Glomerular endothelial cell (primary cell): ENCODE measurements around the gene NEMF. TPM values are rescaled to one million over a fixed set of nuclear protein-coding genes. Genes with fewer than 3 reads are reported as not detected.
"Not testable (repeated sequence)": the region's sequence is repeated elsewhere in the genome, so short reads cannot be mapped to it uniquely, and the experiment has no call there.

ENCODE experiments used
- DNase-seq: peaks from one replicate; pipeline ENCODE4 v3.0.0-alpha.2; 2011; ENCODE audit warnings: low read depth, low spot score; ENCODE audit errors: extremely low read depth
- total RNA-seq: library from RNA; depleted of rRNA; stranded (reverse); fragments of >200 nt; gene quantifications from 2 replicates; pipeline ENCODE4 v1.2.3, GENCODE V29; 2015

The NEMF gene
- total RNA-seq, 1 donor from 2014 or later: 59.4 TPM

DNA sequence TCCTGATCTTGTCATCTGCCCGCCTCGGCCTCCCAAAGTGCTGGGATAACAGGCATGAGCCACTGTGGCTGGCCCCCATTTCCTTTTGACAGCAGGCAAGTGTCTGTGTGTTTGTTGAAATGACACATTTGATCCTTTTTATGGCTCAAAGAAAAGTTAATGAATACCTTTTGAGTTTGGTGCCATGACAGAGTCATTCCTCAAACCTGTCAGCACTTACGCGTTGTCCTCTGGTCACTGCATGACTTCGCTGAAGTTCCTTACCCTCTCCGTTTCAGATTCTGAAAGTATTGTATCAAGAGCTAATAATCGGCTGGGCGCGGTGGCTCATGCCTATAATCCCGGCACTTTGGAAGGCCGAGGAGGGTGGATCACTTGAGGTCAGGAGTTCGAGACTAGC lies 32.4 kb downstream of the NEMF start:
- DNase-seq: no peak

DNA sequence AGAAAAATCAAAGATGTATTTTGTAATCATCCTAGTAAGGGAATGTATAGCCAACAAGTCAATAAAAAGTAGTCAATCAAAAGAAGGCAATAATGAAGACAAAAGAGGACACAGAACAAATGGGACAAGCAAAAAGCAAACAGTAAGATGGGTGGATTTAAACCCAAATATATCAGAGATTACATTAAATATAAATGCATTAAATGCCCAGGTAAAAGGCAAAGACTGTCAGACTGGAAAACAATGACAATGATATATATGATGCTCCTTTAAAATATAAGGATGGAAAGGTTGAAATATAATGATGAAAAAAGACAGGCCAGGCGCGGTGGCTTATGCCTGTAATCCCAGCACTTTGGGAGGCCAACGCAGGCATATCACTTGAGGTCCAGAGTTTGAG lies 35.7 kb downstream of the NEMF start:
- no peak for DNase-seq

DNA sequence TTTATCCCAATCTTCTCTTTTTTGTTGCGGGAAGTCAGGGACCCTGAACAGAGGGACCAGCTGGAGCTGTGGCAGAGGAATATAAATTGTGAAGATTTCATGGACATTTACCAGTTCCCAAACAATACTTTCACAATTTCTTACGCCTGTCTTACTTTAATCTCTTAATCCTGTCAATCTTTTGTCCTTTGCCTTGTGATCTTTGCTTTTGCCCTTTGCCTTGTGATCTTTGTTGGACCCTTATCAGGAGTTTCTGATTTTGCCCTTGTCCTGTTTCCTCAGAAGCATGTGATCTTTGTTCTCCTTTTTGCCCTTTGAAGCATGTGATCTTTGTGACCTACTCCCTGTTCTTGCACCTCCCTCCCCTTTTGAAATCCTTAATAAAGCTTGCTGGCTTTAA lies 36.5 kb downstream of the NEMF start:
- DNase-seq: not testable (repeated sequence)

DNA sequence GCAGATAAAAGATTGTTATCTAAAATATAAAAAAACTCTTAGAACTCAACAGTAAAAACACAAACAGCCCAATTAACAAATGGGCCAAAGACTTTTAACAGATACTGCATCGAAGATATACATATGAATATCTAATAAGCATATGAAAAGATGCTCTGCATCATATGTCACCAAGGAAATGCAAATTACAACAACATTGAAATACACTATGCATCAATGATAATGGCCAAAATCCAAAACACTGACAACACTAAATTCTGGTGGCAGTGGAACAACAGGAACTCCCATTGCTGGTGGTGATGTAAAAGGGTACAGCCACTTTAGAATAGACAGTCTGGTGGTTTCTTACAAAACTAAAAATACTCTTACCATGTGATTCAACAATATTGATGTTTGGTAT lies 43.8 kb downstream of the NEMF start:
- DNase-seq: no peak

DNA sequence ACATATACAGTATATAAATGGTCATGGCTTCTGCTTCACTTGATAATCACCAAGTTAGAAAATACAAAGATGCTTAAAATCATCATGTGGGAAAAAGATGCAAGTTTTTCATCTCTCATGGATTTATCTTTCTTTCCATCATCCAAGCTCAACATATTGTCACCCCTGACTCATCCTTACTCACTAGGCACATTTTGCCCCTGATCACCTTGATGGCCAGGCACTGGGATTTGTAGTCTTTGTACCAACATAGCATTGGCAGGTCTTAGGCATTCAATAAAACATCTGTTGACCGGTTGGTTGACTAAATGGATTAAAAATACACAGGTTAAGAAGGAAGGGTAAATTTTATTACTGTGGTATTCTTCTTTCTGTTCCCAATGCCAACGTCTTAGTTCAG lies 56.6 kb downstream of the NEMF start:
- DNase-seq: no peak

DNA sequence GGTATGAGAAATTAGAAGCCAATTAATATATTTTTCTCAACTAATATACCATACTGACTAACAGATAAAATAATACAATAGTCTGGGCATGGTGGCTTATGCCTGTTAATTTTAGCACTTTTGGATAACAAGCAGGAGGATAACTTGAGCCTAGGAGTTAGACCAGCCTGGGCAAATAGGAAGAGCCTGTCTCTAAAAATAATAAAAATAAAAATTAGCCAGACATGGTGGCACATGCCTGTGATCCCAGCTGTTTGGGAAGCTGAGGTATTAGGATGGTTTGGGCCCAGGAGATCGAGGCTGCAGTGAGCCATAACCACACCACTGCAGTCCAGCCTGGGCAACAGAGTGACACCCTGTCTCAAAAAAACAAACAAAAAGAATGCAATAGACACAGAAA lies 60.0 kb downstream of the NEMF start:
- no peak for DNase-seq

DNA sequence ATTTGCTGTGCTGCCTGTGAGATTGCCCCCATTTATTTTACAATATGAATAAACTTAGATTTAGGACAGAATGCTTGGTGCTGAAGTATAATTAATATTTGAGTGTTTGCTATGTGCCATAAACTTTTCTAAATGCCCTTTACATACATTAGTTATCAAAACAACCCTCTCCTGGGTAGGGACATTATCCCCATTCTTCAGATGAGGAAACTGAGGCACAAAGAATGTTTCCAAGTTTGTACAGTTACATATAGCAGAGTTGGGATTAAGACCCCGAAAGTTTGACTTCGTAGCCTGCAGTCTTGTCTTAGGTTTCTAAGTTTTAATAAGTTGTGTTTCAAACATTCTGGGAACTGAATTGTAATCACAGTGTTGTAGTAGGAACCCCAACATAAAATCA lies 66.3 kb downstream of the NEMF start:
- no peak for DNase-seq

DNA sequence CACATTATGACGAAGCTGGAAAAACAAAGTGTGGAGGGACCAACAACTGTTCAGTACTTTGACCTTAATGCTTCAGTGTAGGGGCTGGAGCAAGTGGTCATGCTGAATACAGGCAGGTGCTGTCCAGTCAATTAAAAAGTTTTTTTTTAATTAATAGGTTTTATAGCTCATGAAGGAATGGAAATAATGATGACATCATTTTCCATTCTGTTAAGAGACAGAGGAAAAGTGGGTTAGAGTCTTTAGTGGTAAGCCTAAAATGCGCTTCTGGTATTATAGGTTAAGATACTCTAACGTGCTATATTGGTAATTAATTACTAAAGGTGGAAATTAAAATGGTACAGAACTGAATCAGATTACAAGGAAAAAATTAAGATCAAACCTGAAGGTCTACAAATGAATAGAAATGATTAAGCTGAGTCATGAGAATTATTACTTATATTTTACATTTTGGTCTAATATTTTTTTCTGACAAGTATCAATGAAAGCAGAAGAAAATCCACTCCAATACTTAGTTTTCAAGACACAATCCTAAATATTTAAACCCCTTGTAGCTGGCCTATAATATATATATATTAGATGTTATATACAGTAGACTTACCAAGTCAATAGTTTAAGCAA lies 69.1 kb downstream of the NEMF start:
- no peak for DNase-seq

DNA sequence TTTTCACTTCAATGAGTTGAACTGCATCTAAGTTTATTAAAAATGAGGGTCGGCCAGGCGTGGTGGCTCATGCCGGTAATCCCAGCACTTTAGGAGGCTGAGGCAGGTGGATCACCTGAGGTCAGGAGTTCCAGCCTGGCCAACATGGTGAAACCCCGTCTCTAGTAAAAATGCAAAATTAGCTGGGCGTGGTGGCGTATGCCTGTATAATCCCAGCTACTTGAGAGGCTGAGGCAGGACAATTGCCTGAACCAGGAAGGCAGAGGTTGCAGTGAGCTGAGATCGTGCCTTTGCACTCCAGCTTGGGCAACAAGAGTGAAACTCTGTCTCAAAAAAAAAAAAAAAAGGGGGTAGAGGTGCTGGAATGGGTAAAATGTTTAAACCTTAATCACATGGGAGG lies 71.5 kb downstream of the NEMF start:
- DNase-seq: not testable (repeated sequence)

DNA sequence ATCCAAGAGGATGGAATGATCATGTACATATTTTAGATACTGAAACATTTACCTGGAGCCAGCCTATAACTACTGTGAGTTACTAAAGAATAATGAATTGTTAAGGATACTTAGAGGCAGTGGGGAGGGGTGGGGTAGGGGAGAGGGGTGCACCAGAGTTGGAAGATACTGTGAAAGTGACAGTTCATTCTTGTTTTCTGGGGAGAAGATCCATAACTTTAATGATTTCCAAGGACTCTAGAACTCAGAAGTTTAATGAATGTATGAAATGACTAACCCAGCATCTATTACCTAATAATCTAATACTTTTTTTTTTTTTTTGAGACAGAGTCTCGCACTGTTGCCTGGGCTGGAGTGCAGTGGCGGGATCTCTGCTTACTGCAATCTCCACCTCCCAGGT lies 74.2 kb downstream of the NEMF start:
- no peak for DNase-seq

DNA sequence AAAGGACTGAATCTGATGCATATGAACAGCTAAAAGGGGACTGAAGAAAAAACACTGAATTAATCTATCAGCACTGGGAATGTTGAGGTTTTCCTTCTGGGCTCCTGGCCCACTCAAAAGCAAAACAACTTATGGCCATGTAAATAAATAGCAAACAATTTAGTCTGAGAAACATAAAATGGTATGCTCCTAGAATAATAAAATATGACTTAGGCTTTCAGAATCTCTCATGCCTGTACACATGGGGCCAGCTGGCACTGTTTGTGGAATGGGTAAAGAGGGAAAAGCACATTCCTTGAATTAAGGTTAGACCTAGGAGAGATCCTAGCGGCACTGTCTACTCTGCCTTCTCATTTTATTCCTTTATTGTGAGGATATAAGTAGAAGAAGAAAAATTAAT lies 78.5 kb downstream of the NEMF start:
- DNase-seq: no peak

DNA sequence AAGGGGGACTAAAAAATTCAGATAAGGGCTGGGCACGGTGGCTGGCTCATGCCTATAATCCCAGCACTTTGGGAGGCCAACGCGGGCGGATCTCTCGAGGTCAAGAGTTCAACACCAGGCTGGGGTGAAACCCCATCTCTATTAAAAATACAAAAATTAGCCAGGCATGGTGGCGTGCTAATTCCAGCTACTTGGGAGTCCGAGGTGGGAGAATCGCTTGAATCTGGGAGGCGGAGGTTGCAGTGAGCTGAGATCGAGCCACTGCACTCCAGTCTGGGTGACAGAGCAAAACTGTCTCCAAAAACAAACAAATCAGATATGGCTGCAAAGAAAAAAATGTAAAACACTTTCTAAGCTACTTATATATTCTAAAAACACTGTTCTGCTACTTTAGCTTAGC lies 80.9 kb downstream of the NEMF start:
- DNase-seq: not testable (repeated sequence)

DNA sequence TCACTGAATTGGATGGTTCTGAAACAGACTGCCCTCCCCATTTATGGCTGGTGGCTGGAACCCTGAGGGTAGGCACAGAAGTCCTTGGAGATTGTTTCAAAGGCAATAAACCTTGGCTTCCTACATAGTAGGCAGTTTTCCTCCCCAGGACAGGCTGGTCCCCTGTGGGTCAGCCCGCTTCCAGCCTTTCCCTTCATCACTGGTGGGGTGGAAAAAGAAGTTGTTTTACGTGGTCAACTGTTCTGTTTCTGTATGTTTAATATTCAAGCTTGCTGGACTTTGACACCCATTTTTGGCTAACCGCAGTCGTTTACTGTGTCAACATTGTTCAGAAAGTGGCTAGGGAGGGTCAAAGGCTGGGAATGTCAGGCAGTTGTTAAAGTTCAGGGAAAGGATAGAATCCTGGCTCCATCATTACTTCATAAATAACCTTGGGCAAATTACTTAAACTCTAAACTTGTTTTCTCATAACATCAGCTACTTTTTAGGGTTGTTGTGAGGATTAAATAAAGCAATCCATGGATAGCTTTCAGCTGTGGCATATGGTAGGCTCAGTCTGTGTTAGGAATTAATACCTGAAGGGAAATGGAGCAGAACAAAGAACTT lies 82.3 kb downstream of the NEMF start:
- DNase-seq: no peak

DNA sequence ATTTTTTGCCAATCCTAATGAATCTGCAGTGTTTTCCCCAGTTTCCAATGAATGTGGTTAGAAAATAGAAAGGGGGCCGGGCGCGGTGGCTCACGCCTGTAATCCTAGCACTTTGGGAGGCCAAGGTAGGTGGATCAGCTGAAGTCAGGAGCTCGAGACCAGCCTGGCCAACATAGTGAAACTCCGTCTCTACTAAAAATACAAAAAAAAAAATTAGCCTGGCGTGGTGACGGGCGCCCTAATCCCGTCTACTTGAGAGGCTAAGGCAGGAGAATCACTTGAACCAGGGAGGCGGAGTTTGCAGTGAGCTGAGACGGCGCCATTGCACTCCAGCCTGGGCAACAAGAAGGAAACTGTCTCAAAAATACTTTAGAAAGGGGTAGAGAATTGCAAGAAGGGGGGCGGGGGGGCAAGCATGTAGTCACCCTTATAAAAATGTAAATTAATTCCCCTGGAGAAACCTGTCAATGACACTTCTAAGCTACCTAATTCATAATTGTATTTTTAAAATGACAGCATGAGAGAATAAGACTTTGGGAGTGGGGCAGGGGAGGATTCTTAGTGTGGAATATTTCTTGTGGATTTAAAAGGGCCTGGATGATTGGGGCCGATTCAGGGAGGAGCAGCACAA lies 82.9 kb downstream of the NEMF start:
- no peak for DNase-seq

DNA sequence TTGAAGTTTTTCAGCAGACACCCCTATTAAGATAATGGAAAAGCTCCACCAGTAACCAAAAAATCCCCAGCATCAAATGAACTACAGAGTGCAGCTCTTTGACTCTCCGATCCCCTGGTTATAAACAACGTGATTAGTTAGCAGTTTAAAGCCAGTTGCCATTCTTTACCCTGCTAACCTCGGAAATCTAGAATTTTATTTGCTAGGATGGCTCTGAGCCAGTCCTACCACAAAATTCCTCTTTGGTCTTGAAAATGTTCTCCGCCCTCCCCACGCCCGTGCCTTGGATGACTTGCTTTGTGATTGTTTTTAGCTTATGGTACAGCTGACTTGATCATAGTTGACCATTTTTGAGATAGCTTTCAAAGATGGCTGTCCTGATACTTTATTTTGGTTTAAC lies 83.4 kb downstream of the NEMF start:
- DNase-seq: no peak

DNA sequence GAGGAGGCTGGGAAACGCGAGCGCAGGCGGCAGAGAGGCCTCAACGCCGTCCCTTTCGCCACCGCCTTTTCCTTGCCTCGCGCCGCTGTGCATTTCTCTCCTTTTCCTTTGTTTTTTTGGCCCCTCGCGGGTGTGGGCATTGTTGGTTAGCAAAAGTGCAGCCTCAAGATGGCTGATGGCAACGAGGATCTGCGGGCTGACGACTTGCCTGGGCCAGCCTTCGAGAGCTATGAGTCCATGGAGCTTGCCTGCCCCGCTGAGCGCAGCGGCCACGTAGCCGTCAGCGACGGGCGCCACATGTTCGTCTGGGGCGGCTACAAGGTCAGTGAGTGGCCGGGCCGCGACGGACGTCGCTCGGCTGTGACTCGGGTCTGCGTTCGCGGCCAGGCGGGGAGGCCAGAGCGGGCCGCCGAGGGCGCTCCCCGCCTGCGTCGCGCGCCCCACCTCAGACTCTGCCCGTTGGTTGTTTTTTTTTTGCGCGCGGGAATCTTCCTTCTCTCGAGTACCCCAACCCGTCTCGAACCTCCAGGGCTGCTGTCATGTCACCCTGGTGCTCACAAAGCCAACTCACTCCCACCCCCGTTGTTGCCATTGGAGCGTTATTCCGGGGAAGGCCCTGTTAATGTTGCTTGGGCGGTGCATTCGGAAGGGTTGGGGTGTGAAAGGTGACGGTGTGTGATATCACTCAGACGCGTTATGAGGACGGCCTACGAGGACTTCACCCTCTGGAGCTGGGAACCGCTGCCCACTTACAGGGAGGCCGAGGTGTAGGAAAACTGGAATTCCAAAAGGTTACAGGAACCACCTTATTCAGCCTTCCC lies 84.1 kb downstream of the NEMF start:
- no peak for DNase-seq

DNA sequence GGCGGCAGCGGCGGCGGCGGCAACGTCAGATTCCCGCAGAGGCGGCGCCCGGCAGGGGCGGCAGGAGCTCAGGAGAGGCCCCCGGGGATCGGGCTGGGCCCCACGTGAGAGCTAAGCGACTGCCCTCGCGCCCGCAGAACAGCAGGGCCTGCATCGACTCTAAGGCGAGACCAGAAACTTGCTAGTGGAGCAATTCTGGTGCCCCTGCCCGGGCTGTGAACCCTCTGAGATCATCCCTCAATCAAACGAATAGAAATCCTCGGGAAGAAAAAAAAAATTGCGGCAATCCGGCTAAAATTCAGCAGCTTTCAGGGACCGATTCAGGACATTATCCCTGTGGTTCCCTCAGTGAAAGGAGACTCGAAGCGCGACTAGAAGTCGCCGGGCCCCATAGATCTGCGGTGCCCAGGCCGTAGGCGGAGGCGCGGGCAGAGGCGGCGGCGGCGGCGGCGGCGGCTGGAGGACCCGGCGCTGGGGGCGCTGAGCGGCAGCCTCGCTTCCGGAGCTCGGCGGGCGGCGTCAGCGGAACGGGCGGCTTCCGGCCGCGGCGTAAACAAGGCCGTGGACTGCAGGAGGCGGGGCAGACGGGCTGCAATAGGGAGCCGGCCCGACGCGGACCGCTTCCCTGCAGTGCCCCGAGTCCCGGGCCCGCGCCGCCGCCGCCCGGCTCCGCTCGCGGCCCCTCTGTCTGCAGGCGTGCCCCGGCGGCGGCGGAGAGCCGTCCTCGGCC lies 84.9 kb downstream of the NEMF start, which contains the start of gene KLHDC2:
TSS of gene KLHDC2 (plus strand) at position 583 of the 730 bp plus-strand sequence. CDS start 316 bp downstream, outside the sequence.
- DNase-seq: no peak

DNA sequence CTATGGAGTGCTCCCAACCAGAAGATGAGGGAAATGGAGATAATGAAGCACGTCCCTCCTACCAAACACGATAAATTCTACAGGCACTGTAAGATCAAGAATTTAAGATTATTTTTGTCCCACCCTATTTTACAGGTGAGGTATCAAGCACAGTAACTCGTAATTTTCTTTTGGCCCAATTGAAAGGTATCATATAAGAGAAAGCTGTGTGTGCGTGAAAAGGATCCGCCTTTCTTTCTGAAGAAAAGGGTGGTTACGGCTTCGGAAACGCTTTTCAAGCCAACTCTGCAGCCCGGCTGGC lies 85.4 kb downstream of the NEMF start:
- DNase-seq: no peak

DNA sequence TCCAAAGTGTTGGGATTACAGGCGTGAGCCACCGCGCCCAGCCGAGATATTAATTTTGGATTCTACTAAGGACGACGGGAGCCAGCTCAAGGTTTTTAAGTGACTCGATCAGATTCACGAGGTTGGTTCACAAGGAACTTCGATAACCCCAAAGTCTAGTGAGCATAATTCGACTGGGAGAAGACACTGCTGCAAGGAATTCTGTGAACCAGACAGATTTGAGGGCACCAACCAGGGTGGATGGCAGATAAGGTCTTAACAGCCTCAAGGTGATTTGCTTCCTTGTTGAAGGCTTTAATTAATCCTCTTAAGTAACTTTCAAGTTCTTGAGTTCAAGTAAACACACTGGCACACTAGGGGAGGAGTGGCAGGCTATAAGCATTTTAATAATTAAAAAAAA lies 85.7 kb downstream of the NEMF start:
- DNase-seq: no peak

DNA sequence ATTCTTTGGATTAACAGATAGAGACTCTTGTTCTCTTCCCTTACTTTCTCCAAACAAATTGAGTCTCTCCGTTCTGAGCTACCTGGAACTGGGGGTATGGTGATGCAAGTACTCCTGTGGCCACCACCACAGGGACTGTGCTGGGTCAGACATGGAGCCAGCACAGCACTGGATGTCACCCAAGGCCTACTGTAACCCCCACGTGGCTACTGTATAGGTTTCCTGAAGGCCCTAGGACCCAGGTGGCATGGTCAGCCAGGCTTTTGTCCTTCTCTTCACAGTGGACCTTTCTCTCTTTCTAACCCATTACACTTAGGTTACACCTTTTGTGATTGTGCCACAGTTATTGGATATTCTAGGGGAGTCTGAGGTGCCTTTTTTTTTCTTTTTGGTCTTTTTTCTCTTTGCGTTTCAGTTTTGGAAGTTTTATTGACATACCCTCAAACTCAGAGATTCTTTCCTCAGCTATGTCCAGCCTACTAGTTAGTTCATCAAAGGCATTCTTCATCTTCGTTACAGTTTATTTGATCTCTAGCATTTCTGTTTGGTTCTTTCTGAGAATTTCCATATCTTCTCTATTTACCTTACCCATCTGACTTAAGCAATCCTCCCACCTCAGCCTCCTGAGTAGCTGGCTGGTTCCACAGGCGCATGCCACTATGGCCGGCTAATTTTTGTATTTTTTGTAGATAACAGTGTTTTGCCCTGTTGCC lies 90.6 kb downstream of the NEMF start:
- DNase-seq: no peak
